NCI-H460 (cell line): ENCODE measurements around the gene PPIF. TPM values are rescaled to one million over a fixed set of nuclear protein-coding genes. Genes with fewer than 3 reads are reported as not detected.
A peak's percentile ranks its signal among the peaks of the same experiment; 100 is the strongest.

Experiments
- DNase-seq: peaks from one replicate; pipeline ENCODE4 v3.0.0-alpha.2; 2016; ENCODE audit warnings: low read depth; ENCODE audit errors: extremely low read depth
- total RNA-seq: library from RNA; depleted of rRNA; stranded (reverse); fragments of >200 nt; shearing (Covaris generic); gene quantifications from 2 replicates; pipeline ENCODE4 v1.2.3, GENCODE V29; 2014

PPIF gene
- total RNA-seq, 1 experiment from 2014 or later: 96.5 TPM

- no peak for DNase-seq
Measured at GRCh38 chr10:79361726-79362397, 14.6 kb downstream of the PPIF start.

- DNase-seq: no peak
Measured at GRCh38 chr10:79367426-79368189, 20.3 kb downstream of the PPIF start.

GRCh38 chr10:79372871-79373270, 25.6 kb downstream of the PPIF start:
- no peak for DNase-seq

- peak; percentile 77 for DNase-seq
Measured at GRCh38 chr10:79374312-79375191, 27.3 kb downstream of the PPIF start.

GRCh38 chr10:79375321-79376077, 28.2 kb downstream of the PPIF start:
- no peak for DNase-seq

- no peak for DNase-seq
Measured at GRCh38 chr10:79376078-79376628, 28.9 kb downstream of the PPIF start.

GRCh38 chr10:79376751-79377556, 29.7 kb downstream of the PPIF start:
- no peak for DNase-seq

GRCh38 chr10:79377557-79378382, 30.5 kb downstream of the PPIF start:
- DNase-seq: no peak

- DNase-seq: no peak
Measured at GRCh38 chr10:79378383-79378646, 31.0 kb downstream of the PPIF start.

- DNase-seq: no peak
Measured at GRCh38 chr10:79378647-79379511, 31.6 kb downstream of the PPIF start.

- DNase-seq: no peak
Measured at GRCh38 chr10:79379512-79380124, 32.3 kb downstream of the PPIF start.

- DNase-seq: no peak
Measured at GRCh38 chr10:79380125-79380945, 33.1 kb downstream of the PPIF start.

- DNase-seq: no peak
Measured at GRCh38 chr10:79380946-79381721, 33.9 kb downstream of the PPIF start.

- no peak for DNase-seq
Measured at GRCh38 chr10:79381804-79382221, 34.5 kb downstream of the PPIF start.

- DNase-seq: no peak
Measured at GRCh38 chr10:79382491-79382941, 35.2 kb downstream of the PPIF start.
